GM21825 (cell line): ENCODE data around the gene SPRYD3.

Experiments used
- ATAC-seq: cut with Tn5 transposase; IDR thresholded peaks from one replicate; pipeline ENCODE4 v1.9.1; 2021; ENCODE audit warnings: mild to moderate bottlenecking, moderate library complexity; ENCODE audit not compliant: unreplicated experiment

The SPRYD3 gene

GRCh38 chr12:53064613-53065436 is 14.4 kb downstream of the SPRYD3 start:
- ATAC-seq: no peak

GRCh38 chr12:53063708-53064612 is 15.2 kb downstream of the SPRYD3 start:
- ATAC-seq: no peak

GRCh38 chr12:53062977-53063707 is 16.0 kb downstream of the SPRYD3 start:
- no peak for ATAC-seq

- no peak for ATAC-seq
These were observed 16.9 kb downstream of the SPRYD3 start for GRCh38 chr12:53062011-53062961.

GRCh38 chr12:53061404-53062010 is 17.7 kb downstream of the SPRYD3 start:
- ATAC-seq: no peak

GRCh38 chr12:53060721-53061276 is 18.4 kb downstream of the SPRYD3 start:
- ATAC-seq: no peak

- ATAC-seq: no peak
These were observed 19.0 kb downstream of the SPRYD3 start for GRCh38 chr12:53060064-53060720.

GRCh38 chr12:53059434-53060063 is 19.6 kb downstream of the SPRYD3 start:
- no peak for ATAC-seq

GRCh38 chr12:53058674-53059433 is 20.3 kb downstream of the SPRYD3 start:
- ATAC-seq: no peak

- no peak for ATAC-seq
These were observed 21.2 kb downstream of the SPRYD3 start for GRCh38 chr12:53057816-53058500.

GRCh38 chr12:53056901-53057300 is 22.3 kb downstream of the SPRYD3 start:
- no peak for ATAC-seq

GRCh38 chr12:53056296-53056695 is 22.9 kb downstream of the SPRYD3 start:
- no peak for ATAC-seq

GRCh38 chr12:53055471-53056266 is 23.5 kb downstream of the SPRYD3 start:
- ATAC-seq: no peak

- ATAC-seq: peak; percentile 84
These were observed 24.9 kb downstream of the SPRYD3 start for GRCh38 chr12:53054112-53054878.
